ENCODE data around the gene BCAS1. TPM values are rescaled to one million over a fixed set of nuclear protein-coding genes. Genes with fewer than 3 reads are reported as not detected.
A peak's percentile ranks its signal among the peaks of the same experiment; 100 is the strongest.

Gene BCAS1
- polyA plus RNA-seq, 12 donors: 3.5 to 14.6 (median 5.7) TPM; not detected in 1

GRCh38 chr20:53962388-53962787 is 108.0 kb downstream of the BCAS1 start:
- no peak for DNase-seq

- DNase-seq: no peak
These were observed 108.9 kb downstream of the BCAS1 start for GRCh38 chr20:53961527-53961926.

- DNase-seq: no peak
These were observed 109.7 kb downstream of the BCAS1 start for GRCh38 chr20:53960579-53961272.

GRCh38 chr20:53959911-53960578 is 110.3 kb downstream of the BCAS1 start:
- no peak for DNase-seq

- no peak for DNase-seq
These were observed 112.1 kb downstream of the BCAS1 start for GRCh38 chr20:53958260-53958659.

- DNase-seq: no peak
These were observed 112.8 kb downstream of the BCAS1 start for GRCh38 chr20:53957451-53958172.

- DNase-seq: no peak
These were observed 114.2 kb downstream of the BCAS1 start for GRCh38 chr20:53956013-53956715.

GRCh38 chr20:53954723-53955658 is 115.4 kb downstream of the BCAS1 start:
- DNase-seq: no peak

- no peak for DNase-seq
These were observed 117.8 kb downstream of the BCAS1 start for GRCh38 chr20:53952528-53953096.

- DNase-seq: no peak
These were observed 119.8 kb downstream of the BCAS1 start for GRCh38 chr20:53950578-53950977.

GRCh38 chr20:53950031-53950430 is 120.4 kb downstream of the BCAS1 start:
- DNase-seq: no peak

- DNase-seq: no peak
These were observed 121.0 kb downstream of the BCAS1 start for GRCh38 chr20:53949319-53949839.

- DNase-seq: no peak
These were observed 121.7 kb downstream of the BCAS1 start for GRCh38 chr20:53948383-53949318.

GRCh38 chr20:53947501-53948195 is 122.7 kb downstream of the BCAS1 start:
- DNase-seq: no peak

- DNase-seq: no peak
These were observed 124.3 kb downstream of the BCAS1 start for GRCh38 chr20:53946106-53946505.

GRCh38 chr20:53945478-53945877 is 124.9 kb downstream of the BCAS1 start:
- DNase-seq: no peak

- DNase-seq: no peak
These were observed 125.6 kb downstream of the BCAS1 start for GRCh38 chr20:53944796-53945195.

- peak; percentile 66 for DNase-seq
These were observed 126.7 kb downstream of the BCAS1 start for GRCh38 chr20:53943522-53944291.

All from muscle of arm (tissue), 12 donors.